NCI-H1436 (cell line): Measurements from ENCODE around the gene APLP1.
"Not testable (repeated sequence)": the region's sequence is repeated elsewhere in the genome, so short reads cannot be mapped to it uniquely, and the experiment has no call there.

ENCODE experiments used
- DNase-seq: peaks from one replicate; lab custom pipeline; 2025; lab: John Stamatoyannopoulos, UW

Gene APLP1

GRCh38 chr19:35882114-35882832 is 13.9 kb downstream of the APLP1 start:
- DNase-seq: peak; percentile 61

DNA sequence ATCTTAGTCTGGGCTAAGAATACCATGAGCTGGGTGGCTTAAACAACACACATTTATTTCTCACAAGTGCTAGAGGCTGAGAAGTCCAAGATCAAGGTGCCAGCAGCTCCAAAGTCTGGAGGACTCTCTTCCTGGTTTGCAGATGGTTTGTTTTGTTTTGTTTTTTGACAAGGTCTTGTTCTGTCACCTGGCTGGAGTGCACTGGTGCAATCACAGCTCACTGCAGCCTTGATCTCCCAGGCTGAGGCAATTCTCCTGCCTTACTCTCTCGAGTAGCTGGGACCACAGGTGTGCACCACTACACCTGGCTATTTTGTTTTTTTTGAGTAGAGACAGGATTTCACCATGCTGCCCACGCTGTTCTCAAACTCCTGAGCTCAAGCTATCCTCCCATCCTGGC is 15.5 kb downstream of the APLP1 start:
- DNase-seq: no peak

DNA sequence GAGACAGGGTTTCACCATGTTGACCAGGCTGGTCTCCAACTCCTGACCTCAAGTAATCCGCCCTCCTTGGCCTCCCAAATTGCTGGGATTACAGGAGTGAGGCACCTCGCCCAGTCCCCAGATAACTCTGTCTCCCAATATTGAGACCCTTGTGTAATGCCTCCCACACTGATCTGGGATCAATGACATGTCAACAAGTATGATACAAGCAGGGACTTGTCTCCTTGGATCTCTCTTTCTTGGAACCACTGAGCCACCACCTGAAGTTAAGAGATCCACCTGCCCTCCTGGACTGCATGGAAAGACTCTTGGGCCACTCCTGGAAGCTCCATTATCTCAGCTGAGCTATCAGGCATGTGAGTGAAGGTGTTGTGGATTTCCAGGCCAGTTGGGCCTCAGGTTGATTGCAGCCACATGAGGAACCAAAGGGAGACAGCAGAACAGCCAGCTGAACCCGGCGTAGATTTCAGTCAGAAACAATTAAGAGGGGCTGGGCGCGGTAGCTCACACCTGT is 16.9 kb downstream of the APLP1 start:
- DNase-seq: no peak

DNA sequence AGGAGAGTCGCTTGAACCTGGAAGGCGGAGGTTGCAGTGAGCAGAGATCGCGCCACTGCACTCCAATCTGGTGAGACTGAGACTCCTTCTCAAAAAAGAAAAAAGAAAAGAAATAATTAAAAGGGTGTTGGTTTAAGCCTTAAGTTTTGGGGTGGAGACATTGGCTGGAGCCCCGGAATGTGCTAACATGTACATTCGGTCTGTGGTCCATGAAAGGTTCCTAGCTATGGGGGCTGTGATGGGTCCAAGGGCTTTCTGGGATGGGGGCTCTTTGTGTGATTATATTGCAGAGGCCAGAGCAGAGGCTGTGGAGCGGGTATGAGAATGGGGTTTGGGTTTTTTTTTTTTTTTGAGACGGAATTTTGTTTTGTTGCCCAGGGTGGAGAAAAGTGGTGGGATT is 17.5 kb downstream of the APLP1 start:
- no peak for DNase-seq

GRCh38 chr19:35887197-35887596 is 18.8 kb downstream of the APLP1 start:
- DNase-seq: no peak

GRCh38 chr19:35888398-35888797 is 20.0 kb downstream of the APLP1 start:
- DNase-seq: no peak

GRCh38 chr19:35889370-35890112 is 21.2 kb downstream of the APLP1 start:
- DNase-seq: no peak

DNA sequence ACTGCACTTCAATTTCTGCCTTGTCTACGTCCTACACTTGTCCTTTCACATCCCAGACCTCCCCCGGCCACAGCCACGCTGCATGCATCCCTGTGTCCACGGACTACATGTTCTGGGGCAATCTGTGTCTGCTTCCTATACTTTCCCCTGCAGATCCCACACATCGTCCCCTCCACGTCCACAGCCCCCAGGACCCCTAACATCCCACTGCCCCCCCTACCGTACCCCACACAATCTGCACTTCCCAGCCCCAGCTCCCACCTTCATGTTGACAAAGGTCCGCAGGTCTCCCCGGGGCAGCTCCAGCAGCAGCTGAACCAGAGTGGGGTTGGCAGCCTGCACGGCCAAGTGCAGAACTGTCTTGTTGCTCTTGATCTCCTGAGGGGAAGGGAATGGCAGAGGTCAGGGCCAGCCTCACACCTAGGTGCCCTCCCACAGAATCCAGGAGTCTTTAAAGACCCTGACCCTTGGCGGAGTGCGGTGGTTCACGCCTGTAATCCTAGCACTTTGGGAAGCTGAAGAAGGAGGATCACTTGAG is 21.8 kb downstream of the APLP1 start:
- DNase-seq: no peak

DNA sequence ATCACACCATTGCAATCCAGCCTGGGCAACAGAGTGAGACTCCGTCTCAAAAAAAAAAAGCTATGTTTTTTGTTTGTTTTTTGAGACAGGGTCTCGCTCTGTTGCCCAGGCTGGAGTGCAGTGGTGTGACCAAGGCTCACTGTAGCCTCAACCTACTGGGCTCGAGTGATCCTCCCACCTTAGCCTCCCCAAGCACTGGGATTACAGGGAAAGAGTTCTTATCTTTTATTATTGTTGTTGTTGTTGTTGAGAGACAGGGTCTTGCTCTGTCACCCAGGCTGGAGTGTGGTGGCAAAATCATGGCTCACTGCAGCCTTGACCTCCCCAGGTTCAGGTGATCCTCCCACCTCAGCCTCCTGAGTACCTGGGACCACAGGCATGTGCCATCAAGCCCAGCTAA is 23.4 kb downstream of the APLP1 start:
- not testable (repeated sequence) for DNase-seq

DNA sequence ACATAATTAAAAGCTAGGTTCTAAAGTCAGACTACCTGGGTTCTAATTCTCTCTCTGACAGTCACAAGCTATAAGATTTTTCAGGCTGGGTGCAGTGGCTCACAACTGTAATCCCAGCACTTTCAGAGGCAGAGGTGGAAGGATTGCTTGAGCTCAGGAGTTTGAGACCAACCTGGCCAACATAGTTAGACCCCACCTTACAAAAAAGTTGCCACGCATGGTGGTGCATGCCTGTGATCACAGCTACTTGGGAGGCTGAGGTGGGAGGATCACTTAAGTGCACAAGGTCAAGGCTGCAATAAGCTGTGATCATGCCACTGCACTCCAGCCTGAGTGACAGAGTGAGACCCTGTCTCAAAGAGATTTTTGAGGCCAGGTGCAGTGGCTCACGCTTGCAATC is 26.0 kb downstream of the APLP1 start:
- DNase-seq: no peak

DNA sequence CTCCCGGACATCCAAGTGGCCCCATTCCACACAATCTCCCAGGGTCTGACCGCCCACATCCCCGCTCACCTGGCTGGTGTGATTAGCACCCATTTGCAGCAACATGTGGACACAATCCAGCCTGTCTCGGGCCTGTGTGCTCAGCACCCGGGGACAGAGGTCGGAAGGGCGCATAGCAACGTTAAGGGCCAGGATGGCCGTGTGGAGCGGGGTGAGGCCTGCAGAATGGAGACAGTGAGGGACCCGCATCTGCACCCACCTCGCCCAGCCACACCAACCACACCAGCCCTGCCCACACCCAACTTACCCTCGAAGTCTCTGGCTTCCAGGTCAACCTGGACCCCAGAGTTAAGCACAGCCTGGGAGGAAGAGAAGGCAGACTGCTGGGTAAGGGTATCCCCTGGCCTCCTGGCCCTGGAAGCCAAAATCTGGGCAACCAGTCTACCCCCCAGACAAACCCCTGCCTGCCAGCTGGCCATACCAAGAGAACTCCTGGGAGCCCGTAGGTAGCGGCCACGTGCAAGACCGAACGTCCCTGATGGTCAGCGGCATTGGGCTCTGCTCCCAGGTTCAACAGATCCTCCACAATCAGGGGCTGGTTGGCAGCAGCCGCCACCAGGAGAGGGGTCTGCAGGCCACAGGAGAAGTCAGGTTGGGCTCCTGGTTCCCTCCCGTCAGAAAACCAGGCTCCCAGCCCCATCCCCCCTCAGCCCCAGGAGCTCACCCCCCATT is 27.7 kb downstream of the APLP1 start:
- no peak for DNase-seq

DNA sequence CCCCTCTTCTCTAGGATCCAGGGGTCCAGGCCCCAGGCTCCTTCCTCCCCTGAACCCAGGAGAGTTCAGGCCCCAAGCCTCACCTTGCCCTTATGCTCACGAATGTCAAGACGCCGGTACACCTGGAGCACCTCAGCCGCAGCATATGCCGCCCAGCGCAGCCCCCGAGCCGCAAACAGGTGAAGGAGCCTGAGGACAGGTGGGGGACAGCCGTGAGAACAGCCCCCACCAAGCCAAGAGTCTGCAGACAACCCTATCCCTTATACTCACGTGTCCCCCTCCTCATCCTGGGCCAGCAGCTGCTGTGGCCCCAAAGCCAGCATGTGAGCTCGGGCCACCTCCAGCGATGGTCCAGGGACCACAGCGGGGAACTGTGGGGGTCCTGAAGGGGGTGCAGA is 28.3 kb downstream of the APLP1 start:
- no peak for DNase-seq

- no peak for DNase-seq
These were observed 29.5 kb downstream of the APLP1 start for GRCh38 chr19:35897706-35898451.

- DNase-seq: no peak
These were observed 30.1 kb downstream of the APLP1 start for GRCh38 chr19:35898499-35898809.

DNA sequence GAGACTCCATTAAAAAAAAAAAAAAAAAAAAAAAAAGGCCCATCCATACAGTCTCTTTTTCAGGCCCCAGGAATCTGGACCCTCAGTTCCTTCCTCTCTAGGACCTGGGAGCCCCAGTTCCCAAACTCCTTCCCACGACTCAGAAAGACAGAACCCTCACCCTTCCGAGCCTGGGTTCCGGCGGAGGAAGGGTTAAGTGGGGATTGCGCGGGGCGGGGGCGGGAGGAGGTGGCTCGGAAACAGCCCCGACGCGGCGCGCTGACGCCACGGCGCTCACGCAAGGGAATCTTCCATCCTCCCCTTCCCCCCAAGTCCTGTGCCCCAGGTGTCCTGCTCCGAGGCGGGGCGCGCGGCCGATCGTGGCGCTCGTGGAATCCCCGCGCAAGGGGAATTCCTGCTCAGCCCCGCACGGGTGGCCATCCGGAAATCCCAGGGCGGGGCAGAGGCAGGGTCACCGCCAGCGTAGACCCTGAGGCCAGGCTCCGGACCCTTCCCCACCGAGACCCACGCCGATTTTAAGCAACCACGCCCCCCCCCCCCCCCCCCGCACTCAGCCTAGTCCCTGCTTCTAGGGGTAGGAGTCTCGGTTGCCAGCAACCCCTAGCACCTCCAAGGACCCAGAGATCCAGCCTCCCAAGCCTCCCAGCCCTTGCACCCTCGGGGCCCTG is 31.3 kb downstream of the APLP1 start:
- peak; percentile 68 for DNase-seq

DNA sequence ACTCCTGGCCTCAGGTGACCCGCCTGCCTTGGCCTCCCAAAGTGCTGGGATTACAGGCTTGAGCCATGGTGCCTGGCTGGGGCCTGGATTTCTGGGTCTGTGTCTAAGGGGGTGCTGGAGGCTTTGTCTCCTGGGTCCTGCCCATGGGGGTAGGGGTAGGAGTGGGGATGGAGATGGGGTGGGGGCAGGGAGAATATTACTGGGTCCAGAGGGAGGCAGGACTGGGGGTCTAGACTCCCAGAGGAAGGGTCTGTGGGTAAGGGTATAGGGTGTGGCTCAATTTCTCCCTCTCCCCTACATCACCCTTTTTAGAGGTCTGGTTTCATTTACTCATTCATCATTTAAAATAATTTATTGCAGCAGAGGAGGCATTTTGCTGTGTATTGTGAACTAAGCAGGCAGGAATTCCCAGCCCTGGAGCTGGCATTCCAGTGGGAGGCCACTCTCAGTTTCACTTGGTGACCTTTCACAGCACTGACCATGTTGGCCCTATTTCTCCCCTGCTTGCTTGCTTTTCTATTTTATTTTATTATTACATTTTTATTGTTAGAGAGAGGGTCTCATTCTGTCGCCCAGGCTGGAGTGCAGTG is 32.8 kb downstream of the APLP1 start:
- DNase-seq: no peak

DNA sequence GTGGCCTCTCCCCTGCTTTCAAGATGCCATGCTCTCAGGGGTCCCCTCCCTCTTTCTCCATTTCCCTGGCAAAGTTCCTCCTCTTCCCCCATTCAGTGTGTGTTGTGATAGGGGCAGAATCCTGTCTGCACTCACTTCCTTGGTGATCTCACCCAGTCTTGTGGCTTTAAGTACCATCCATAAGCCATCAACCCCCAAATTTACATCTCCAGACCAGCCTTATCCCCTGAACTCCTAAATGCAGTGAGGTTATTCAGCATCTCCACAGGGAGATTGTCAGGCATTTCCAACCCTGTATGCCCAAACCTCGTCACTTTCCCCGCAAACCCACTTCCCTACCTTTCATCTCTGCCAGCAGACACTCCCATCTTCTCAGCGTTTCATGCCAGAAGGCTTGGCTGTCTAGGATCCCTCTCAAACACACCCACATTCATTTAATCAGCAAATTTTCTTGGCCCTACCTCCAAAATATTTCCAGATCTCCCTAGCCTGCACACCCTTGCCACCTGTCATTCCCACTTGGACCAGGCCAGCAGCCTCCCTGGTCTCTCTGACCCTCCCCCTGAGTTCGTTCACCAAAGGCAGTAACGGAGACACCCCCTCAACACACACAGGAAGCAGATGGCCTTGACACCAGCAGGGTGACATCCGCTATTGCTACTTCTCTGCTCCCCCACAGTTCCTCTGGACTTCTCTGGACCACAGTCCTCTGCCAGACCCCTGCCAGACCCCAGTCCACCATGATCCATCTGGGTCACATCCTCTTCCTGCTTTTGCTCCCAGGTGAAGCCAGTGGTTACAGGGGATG is 33.7 kb downstream of the APLP1 start, which contains the start of gene HCST:
Gene HCST, plus strand, starts transcription at position 676 of the 808 bp plus-strand sequence. Its CDS starts 65 bp downstream, at position 741.
- no peak for DNase-seq

GRCh38 chr19:35902870-35903475 is 34.6 kb downstream of the APLP1 start:
- no peak for DNase-seq

DNA sequence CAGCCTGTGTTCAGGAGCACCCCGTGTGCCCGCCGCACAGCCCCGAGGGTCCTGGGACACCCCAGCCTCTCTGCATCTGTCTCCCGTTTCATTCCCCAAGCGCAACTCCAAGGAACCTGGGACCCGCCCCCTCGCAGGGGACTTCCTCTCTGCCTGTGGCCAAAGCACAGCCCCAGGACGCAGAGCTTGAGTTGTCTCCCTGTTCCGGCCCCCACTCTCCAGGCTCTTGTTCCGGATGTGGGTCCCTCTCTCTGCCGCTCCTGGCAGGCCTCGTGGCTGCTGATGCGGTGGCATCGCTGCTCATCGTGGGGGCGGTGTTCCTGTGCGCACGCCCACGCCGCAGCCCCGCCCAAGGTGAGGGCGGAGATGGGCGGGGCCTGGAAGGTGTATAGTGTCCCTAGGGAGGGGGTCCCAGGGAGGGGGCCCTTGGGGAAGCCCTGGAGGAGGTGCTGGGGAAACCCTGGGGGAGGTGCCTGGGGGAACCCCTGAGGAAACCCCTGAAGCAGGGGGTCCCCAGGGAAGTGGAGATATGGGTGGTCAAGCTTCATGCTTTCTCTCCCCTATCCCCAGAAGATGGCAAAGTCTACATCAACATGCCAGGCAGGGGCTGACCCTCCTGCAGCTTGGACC is 35.3 kb downstream of the APLP1 start:
- peak; percentile 75 for DNase-seq
